NCI-H1048 (cell line): ENCODE measurements around the gene GPD1L.
"Not testable (repeated sequence)": the region's sequence is repeated elsewhere in the genome, so short reads cannot be mapped to it uniquely, and the experiment has no call there.

Experiments used
- DNase-seq: peaks from one replicate; lab custom pipeline; 2025; lab: John Stamatoyannopoulos, UW

Gene GPD1L

DNA sequence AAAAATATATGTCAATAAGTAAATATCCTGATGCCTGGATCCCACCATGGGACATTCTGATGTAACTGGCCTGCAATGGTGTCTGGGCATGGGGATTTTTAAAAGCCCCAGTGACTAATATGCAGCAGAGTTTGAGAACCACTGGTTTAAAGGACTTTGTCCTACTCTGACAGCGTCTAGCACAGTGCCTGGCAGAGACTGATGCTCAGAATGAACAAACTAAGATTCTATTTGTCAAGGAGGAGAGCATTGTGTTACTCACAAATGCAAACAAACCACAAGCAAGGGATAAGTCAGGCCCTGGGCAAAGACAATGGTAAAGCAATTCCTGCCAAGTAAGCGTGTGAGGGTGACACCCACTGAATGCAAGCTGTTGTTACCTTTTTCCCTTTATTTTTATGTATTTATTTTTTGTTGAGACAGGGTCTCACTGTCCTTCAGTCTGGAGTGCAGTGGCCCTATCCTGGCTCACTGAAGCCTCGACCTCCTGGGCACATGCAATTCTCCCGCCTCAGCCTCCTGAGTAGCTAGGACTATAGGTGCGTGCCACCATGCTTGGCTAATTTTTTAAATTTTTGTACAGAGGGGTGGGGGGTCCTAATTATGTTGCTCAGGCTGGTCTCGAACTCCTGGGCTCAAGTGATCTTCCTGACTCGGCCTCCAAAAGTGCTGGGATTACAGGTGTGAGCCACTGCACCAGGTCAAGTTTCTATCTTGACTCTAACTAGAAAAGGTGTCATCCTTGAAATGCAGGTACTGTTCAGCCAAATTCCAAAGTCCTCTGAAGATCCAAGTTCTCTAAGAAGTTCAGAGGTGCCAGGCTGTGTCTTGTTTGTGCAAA lies 909 bp upstream of the GPD1L start:
- no peak for DNase-seq

GRCh38 chr3:32106929-32107362 lies 526 bp downstream of the GPD1L start:
- no peak for DNase-seq

GRCh38 chr3:32108224-32108623 lies 1.8 kb downstream of the GPD1L start:
- not testable (repeated sequence) for DNase-seq

DNA sequence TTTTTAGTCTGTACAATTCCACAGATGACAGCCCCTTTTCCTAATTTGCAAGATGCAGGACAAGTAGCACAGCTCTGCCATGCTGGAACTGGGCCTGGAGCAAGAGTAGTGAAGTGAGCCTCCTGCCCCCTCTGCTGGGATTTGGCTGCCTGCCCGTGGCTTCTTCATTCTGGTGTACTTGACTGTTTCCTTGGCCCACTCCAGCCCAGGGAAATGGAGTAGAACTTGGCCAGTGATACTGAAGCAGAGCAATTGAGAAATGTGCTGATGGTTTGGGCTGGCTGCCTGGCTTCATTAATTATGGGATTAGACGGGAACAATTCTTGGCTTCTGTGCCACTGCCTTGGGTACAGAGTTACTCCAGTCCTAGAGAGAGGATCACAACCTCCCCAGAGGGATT lies 2.8 kb downstream of the GPD1L start:
- DNase-seq, result no peak

DNA sequence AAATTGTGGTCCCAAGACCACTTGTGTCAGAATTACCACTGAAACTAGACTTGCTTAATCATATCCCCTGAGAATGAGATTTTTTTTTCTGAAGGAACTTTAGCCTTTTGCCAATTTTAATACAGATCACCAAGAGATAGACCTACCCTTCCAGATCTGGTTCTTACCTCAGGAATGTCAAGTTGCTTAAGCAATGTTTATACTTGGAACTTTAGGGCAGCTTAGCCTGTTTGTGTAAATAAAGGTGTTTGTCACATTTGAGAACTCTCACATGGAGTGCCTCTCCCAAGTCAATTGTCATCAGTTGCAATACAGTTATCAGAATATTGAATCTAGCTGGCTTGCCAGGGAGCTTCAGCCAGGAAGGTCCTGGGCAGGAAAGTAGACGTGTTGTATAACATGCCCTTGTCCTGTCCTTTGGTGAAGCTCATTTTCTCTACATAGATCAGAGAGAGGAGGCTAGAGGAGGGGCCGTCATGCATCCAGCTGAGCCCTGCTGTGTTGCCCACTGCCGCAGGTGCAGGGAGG lies 3.9 kb downstream of the GPD1L start:
- no peak for DNase-seq

GRCh38 chr3:32111560-32111959 lies 5.1 kb downstream of the GPD1L start:
- no peak for DNase-seq

GRCh38 chr3:32113566-32113965 lies 7.1 kb downstream of the GPD1L start:
- no peak for DNase-seq

- no peak for DNase-seq
Observed at GRCh38 chr3:32113981-32114545, 7.6 kb downstream of the GPD1L start.

- not testable (repeated sequence) for DNase-seq
Observed at GRCh38 chr3:32114546-32115386, 8.3 kb downstream of the GPD1L start.

GRCh38 chr3:32117320-32117719 lies 10.9 kb downstream of the GPD1L start:
- no peak for DNase-seq

DNA sequence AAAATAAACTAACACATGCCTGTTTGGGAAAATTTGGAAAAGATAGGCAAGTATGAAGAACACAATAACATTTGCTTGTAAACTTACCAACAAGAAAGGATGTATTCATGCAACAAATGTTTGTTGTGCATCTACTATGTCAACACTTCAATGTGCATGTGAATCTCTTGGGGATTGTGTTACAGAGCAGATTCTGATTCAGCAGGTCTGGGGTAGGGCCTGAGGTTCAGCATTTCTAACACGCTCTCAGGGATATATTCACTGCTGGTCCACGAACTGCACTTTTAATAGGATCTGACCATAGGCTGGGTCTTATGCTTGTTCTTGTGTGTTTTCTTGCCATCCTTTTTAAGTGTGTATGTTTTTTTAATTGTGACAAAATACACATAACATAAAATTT lies 11.8 kb downstream of the GPD1L start:
- DNase-seq, result no peak

DNA sequence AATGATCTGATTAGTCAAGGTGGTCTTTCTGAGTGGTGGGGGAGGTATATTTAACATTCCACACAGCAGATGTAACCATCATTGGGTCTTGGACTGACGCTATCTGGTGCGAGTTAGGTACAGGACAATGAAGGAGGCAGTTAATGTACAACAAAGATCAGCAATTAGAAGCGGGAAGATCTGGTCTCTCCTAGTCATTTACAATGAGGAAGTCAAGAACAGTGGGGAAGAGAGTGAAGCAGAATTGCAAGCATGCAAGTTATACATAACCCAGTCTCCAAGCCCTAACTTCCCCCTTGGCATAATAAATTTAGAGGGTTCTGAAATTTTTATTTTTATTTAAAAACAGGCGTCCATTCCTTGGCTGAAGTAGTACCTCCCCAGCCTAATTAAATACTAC lies 14.1 kb downstream of the GPD1L start:
- DNase-seq, result no peak

- DNase-seq, result no peak
Observed at GRCh38 chr3:32121137-32121536, 14.7 kb downstream of the GPD1L start.

GRCh38 chr3:32123620-32124019 lies 17.2 kb downstream of the GPD1L start:
- DNase-seq, result no peak

DNA sequence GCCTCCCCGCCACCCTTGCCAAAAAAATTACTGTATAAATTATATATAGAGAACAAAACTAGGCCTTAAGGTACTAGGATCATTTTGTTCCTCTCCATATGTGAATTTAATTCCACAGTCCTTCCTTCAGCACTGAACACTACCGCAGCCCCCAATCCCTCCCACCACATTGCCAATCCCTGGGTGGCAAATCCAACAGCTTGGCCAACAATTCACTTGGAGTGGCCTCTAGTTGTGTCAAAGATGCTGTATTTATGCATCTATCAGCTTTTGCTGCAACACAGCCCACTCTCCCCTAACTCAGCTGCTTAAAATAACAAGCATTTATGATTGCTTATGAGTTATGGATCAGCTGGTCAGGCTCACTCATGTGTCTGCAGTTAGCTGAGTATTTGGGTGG lies 18.6 kb downstream of the GPD1L start:
- no peak for DNase-seq

GRCh38 chr3:32126305-32127015 lies 20.0 kb downstream of the GPD1L start:
- DNase-seq, result no peak

DNA sequence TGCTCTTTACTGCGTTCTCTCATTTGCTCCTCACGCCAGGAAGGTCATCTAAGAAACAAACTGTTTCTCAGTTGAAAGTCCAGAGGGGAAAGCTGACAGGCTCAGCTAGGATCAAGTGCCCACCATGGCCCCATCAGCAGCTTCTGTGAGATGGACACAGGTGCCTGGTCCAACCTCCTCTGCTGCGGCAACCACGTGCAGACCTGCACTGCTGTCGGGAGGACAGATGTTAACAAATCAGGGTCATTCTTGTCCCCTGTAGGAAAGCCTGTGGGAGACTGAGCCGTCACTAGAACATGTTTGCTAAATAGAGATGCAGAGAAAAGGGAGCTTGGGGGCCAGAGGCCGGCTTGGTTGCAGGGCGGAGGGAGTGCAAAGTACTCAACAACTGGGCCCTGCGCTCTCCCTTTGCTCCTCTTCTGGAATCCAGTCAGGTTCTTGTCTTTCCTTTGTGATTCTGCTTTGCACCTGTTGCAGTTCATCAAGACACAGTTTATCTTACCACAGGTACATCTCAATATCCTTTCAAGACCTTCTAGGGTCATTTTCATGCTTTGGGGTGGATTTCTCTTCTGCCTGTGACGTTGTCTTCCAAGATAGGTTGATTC lies 20.9 kb downstream of the GPD1L start:
- no peak for DNase-seq

DNA sequence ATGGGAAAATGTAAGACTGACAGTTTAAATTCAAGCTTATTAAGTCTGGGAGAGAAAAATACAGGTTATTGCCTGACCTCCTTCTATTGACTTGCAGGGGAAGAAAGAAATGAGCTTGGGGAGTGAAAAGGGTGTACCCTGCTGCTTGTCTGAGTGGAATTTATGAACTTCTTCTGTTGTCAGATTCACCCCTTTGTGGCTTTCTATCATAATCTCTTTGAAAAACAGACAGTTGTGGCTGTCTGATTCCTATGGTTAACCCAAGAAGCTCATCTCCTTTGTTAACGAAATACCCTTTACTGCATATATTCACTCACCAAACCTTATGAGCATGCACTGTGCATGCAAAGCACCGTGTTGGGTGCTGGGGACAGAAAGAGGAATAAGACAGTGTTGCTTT lies 22.5 kb downstream of the GPD1L start:
- no peak for DNase-seq

DNA sequence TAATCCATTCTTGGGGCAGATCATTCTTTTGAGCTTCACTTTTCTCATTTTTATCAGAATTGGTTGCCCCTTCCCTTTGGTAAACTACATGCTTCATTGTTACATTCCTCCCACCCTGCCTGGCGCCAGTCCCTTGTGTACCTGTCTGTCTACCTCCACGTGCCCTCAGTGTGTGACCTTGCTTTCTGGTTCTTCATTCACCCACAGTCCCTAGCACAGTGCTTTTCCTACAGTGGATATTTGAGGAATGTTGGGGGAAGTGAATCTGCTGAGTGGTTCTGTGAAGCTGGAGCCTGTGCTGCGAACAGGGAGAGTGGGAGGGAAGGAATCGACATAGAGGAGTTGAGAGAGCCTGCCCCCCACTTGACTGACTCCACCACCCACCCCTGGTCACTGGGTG lies 23.4 kb downstream of the GPD1L start:
- no peak for DNase-seq

GRCh38 chr3:32132121-32132520 lies 25.7 kb downstream of the GPD1L start:
- DNase-seq, result no peak

DNA sequence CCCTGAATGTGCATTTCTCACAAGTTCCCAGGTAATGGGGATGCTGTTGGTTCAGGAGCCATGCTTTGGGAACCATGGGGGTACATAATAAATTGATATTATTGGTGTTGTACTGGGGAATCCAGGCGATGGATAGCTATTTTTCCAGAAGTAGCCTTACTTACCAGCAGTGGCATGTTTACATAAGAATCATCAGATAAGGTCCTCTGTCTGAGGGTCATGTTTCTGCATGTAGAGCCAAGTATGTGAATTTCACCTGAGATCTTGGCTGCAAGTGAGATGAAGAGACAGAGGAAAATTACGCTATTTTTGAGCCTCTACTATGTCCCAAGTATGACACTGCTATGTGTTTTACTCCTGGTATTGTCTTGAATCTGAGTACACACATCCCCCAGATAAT lies 26.3 kb downstream of the GPD1L start:
- DNase-seq, result no peak

GRCh38 chr3:32136703-32137102 lies 30.3 kb downstream of the GPD1L start:
- no peak for DNase-seq
